Measurements from ENCODE around the gene PRKCA. TPM values are rescaled to one million over a fixed set of nuclear protein-coding genes. Genes with fewer than 3 reads are reported as not detected.

The PRKCA gene
- total and polyA plus RNA-seq, 2 of the 13 experiments (the other 11 are each of a cell fraction or from before 2014, with no cell fraction given), result 18.5 to 21.5 TPM

- TF ChIP-seq ZBTB40 (IDR thresholded peaks at IDR 0.05), result no peak
- no peak for TF ChIP-seq ZBTB40 (CRISPR knock-in tag; IDR thresholded peaks at IDR 0.05)
- TF ChIP-seq ZBTB20 (CRISPR knock-in tag; IDR thresholded peaks at IDR 0.05; ENCODE audit: borderline replicate concordance, low read depth), result peak; percentile 53; the same call in 1 of the 2 replicates
- no peak for TF ChIP-seq ZNF224 (CRISPR knock-in tag; IDR thresholded peaks at IDR 0.05)
- TF ChIP-seq RFX5 (IDR thresholded peaks at IDR 0.05; ENCODE audit: low read depth, low read length), result no peak
- no peak for TF ChIP-seq ZNF724P (CRISPR knock-in tag; IDR thresholded peaks at IDR 0.05; ENCODE audit: borderline replicate concordance)
- TF ChIP-seq HNF4G (IDR thresholded peaks at IDR 0.05; ENCODE audit: borderline replicate concordance, low read depth, low read length), result peak; percentile 90
- TF ChIP-seq HNF4G (CRISPR knock-in tag; IDR thresholded peaks at IDR 0.05; ENCODE audit: borderline replicate concordance, low read depth), result peak; percentile 92
- TF ChIP-seq RCOR2 (CRISPR knock-in tag; IDR thresholded peaks at IDR 0.05), result peak; percentile 93
- no peak; the same call in 1 of the 2 replicates for TF ChIP-seq CBX5 (CRISPR knock-in tag; IDR thresholded peaks at IDR 0.05; ENCODE audit: borderline replicate concordance)
- peak; percentile 95 for TF ChIP-seq HOMEZ (CRISPR knock-in tag; IDR thresholded peaks at IDR 0.05; ENCODE audit: low read depth)
- TF ChIP-seq ZFP1 (CRISPR knock-in tag; IDR thresholded peaks at IDR 0.05), result 0 out of 2 replicates have a peak, but pooled peaks have one; percentile 62
- TF ChIP-seq RXRA (CRISPR knock-in tag; IDR thresholded peaks at IDR 0.05), result 0 out of 2 replicates have a peak, but pooled peaks have one; percentile 25
- TF ChIP-seq NFIB (CRISPR knock-in tag; IDR thresholded peaks at IDR 0.05; ENCODE audit: borderline replicate concordance), result no peak
- TF ChIP-seq ZKSCAN1 (IDR thresholded peaks at IDR 0.05; ENCODE audit: low read length), result no peak
- no peak for TF ChIP-seq NFIC (IDR thresholded peaks at IDR 0.05; ENCODE audit: low read length)
- TF ChIP-seq ZNF766 (CRISPR knock-in tag; IDR thresholded peaks at IDR 0.05; ENCODE audit: borderline replicate concordance), result peak; percentile 37; the same call in 1 of the 2 replicates
- TF ChIP-seq SOX13 (IDR thresholded peaks at IDR 0.05), result no peak
- peak in 1 of 2 experiments; percentile 73; a peak in 2 of 4 replicates for TF ChIP-seq SOX13 (CRISPR knock-in tag; conservative IDR thresholded peaks at IDR 0.05 in 1 of 2, IDR thresholded peaks at IDR 0.05 in 1 of 2)
- peak; percentile 61; the same call in 1 of the 2 replicates for TF ChIP-seq KDM3A (CRISPR knock-in tag; IDR thresholded peaks at IDR 0.05; ENCODE audit: low read depth)
Observed at GRCh38 chr17:66451188-66452149, 149.1 kb downstream of the PRKCA start (continued).

Measured in HepG2 (cell line).